ENCODE measurements around the gene SYT1. TPM values are rescaled to one million over a fixed set of nuclear protein-coding genes. Genes with fewer than 3 reads are reported as not detected.

Gene SYT1
- total RNA-seq, 1 donor = not detected

DNA sequence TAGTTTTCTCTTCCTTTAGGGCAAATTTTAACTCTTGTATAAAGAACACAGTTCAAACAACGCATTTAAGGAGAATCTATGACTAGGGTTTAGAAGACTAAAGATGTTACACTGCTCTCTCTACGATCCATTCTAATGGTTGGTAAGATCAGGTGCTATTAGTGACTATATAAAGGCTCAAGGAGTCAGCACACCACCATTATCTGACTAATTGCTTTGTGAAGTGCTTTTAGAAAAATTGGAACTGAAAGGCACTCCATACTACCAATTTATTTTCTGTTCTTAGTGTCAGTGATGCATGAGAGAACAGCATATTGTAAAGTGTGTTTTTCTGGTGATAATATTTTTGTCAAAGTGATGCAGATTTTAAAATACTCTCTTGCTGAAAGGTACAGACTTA lies 136.8 kb downstream of the SYT1 start:
- H3K79me2 ChIP-seq (ENCODE audit: insufficient read depth, low read length) = no peaks in the 10 kb centered on the region
- no peak overlapping the region for H3K4me2 ChIP-seq (ENCODE audit: insufficient read depth, low read length)
- no peak for DNase-seq (ENCODE audit: insufficient read length, low spot score, missing footprints)
- TF ChIP-seq, protein P1, sequence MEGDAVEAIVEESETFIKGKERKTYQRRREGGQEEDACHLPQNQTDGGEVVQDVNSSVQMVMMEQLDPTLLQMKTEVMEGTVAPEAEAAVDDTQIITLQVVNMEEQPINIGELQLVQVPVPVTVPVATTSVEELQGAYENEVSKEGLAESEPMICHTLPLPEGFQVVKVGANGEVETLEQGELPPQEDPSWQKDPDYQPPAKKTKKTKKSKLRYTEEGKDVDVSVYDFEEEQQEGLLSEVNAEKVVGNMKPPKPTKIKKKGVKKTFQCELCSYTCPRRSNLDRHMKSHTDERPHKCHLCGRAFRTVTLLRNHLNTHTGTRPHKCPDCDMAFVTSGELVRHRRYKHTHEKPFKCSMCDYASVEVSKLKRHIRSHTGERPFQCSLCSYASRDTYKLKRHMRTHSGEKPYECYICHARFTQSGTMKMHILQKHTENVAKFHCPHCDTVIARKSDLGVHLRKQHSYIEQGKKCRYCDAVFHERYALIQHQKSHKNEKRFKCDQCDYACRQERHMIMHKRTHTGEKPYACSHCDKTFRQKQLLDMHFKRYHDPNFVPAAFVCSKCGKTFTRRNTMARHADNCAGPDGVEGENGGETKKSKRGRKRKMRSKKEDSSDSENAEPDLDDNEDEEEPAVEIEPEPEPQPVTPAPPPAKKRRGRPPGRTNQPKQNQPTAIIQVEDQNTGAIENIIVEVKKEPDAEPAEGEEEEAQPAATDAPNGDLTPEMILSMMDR (IDR thresholded peaks at IDR 0.05; ENCODE audit: extremely low read depth, low read depth, low read length) = no peak
- no peak overlapping the region for H3K4me3 ChIP-seq (ENCODE audit: insufficient read depth, low read length)
- no peaks in the 10 kb centered on the region for H3K36me3 ChIP-seq (ENCODE audit: insufficient read depth, low read length)
- no peak overlapping the region for H3K27ac ChIP-seq (ENCODE audit: low read depth, low read length)
- no peaks in the 10 kb centered on the region for H4K20me1 ChIP-seq (ENCODE audit: insufficient read depth, low read length)
- no peaks in the 10 kb centered on the region for H3K4me1 ChIP-seq (ENCODE audit: insufficient read depth, low read length)
- H3K27me3 ChIP-seq (ENCODE audit: insufficient read depth, low read length) = no peaks in the 10 kb centered on the region
- H3K9me3 ChIP-seq (ENCODE audit: low read depth, low read length) = no peaks in the 10 kb centered on the region
- H2AFZ ChIP-seq (ENCODE audit: low read length) = no peak overlapping the region

DNA sequence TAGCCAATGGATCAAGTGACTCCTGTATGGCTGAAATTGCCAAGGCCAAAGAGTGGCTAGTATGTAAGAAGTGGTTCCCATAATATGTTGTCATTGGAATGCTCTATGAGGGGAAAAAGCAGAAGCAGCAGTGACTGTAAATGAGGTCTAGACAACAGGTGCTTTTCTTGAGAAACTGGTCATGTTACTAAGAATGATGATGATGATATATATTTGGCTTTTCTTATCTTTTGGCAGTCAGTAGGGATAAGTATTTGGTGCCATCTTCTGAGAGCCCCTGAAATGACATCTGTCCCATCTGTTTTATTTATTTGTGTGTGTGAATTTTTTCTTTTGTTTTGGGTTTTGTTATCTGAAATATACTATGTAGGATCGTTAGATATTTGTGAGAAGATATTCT lies 141.7 kb downstream of the SYT1 start:
- no peaks in the 10 kb centered on the region for H3K36me3 ChIP-seq (ENCODE audit: insufficient read depth, low read length)
- no peak overlapping the region for H3K4me3 ChIP-seq (ENCODE audit: insufficient read depth, low read length)
- no peaks in the 10 kb centered on the region for H3K9me3 ChIP-seq (ENCODE audit: low read depth, low read length)
- H3K27me3 ChIP-seq (ENCODE audit: insufficient read depth, low read length) = no peaks in the 10 kb centered on the region
- H3K27ac ChIP-seq (ENCODE audit: low read depth, low read length) = no peak overlapping the region
- H2AFZ ChIP-seq (ENCODE audit: low read length) = no peak overlapping the region
- H4K20me1 ChIP-seq (ENCODE audit: insufficient read depth, low read length) = no peaks in the 10 kb centered on the region
- no peak overlapping the region for H3K4me2 ChIP-seq (ENCODE audit: insufficient read depth, low read length)
- TF ChIP-seq, protein P1 (IDR thresholded peaks at IDR 0.05; ENCODE audit: extremely low read depth, low read depth, low read length) = peak; percentile 43
- H3K4me1 ChIP-seq (ENCODE audit: insufficient read depth, low read length) = no peaks in the 10 kb centered on the region
- peak; percentile 45 for DNase-seq (ENCODE audit: insufficient read length, low spot score, missing footprints)
- no peaks in the 10 kb centered on the region for H3K79me2 ChIP-seq (ENCODE audit: insufficient read depth, low read length)

DNA sequence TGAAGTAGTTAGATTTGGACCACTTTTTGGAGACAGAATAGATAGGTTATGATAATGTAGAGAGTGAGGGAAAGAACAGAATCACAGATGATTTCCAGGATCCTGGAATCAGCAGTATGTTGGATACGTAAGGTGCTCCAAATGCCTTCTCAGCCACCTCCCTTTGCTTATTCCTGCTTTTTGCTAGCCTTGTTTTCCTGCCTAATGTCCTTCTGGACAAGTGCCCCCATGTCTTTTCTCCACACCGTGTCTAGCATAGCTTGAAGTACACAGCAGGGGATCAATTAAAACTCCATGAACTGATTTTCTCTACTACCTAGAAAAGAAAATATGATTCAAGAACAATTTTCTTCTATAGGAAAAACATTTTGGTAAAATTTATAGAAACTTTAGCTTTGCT lies 144.0 kb downstream of the SYT1 start:
- H3K79me2 ChIP-seq (ENCODE audit: insufficient read depth, low read length) = no peaks in the 10 kb centered on the region
- no peaks in the 10 kb centered on the region for H4K20me1 ChIP-seq (ENCODE audit: insufficient read depth, low read length)
- H2AFZ ChIP-seq (ENCODE audit: low read length) = no peak overlapping the region
- TF ChIP-seq, protein P1 (IDR thresholded peaks at IDR 0.05; ENCODE audit: extremely low read depth, low read depth, low read length) = no peak
- H3K4me2 ChIP-seq (ENCODE audit: insufficient read depth, low read length) = no peak overlapping the region
- no peak overlapping the region for H3K27ac ChIP-seq (ENCODE audit: low read depth, low read length)
- H3K4me1 ChIP-seq (ENCODE audit: insufficient read depth, low read length) = no peaks in the 10 kb centered on the region
- no peaks in the 10 kb centered on the region for H3K36me3 ChIP-seq (ENCODE audit: insufficient read depth, low read length)
- H3K27me3 ChIP-seq (ENCODE audit: insufficient read depth, low read length) = no peaks in the 10 kb centered on the region
- DNase-seq (ENCODE audit: insufficient read length, low spot score, missing footprints) = no peak
- no peaks in the 10 kb centered on the region for H3K9me3 ChIP-seq (ENCODE audit: low read depth, low read length)
- no peak overlapping the region for H3K4me3 ChIP-seq (ENCODE audit: insufficient read depth, low read length)

DNA sequence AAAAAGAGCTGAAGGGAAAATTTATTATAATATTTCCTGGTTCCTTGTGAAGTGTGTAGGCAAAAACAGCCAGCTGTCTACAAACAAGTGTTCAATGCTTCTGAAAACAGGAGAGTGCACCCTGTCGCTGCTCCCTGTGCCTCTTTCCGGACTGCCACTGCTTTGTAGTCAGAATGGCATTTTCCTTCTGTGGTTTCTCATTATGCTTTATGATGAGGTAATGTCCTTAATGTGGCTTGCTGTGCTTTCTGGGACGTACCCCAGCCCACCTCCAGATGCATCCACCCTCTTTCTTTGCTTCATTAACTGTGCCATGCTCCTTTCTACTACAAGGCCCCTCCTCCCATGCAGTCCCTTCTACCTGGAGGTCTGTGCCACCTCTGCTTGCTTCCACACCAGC lies 148.1 kb downstream of the SYT1 start:
- Histone ChIP-seq H3K4me2 (ENCODE audit: insufficient read depth, low read length) (no peak overlapping the region), H3K4me1 (ENCODE audit: insufficient read depth, low read length) (no peaks in the 10 kb centered on the region), H4K20me1 (ENCODE audit: insufficient read depth, low read length) (no peaks in the 10 kb centered on the region), H3K27ac (ENCODE audit: low read depth, low read length) (no peak overlapping the region), H2AFZ (ENCODE audit: low read length) (no peak overlapping the region), H3K4me3 (ENCODE audit: insufficient read depth, low read length) (no peak overlapping the region), H3K79me2 (ENCODE audit: insufficient read depth, low read length) (no peaks in the 10 kb centered on the region), H3K36me3 (ENCODE audit: insufficient read depth, low read length) (no peaks in the 10 kb centered on the region), H3K9me3 (ENCODE audit: low read depth, low read length) (no peaks in the 10 kb centered on the region), H3K27me3 (ENCODE audit: insufficient read depth, low read length) (no peaks in the 10 kb centered on the region)
- TF ChIP-seq, protein P1 (IDR thresholded peaks at IDR 0.05; ENCODE audit: extremely low read depth, low read depth, low read length) = no peak
- no peak for DNase-seq (ENCODE audit: insufficient read length, low spot score, missing footprints)

All from osteoblast (primary cell).